AG09309 (cell line): Measurements from ENCODE around the gene SLC25A22.

Experiments used
- DNase-seq: peaks from one replicate; pipeline ENCODE4 v3.0.0-alpha.2; 2010; ENCODE audit warnings: low read depth
- H3K4me3 ChIP-seq: 2 replicates; pipeline ENCODE4 v1.5.1; 2011; ENCODE audit warnings: mild to moderate bottlenecking, low read depth, low read length, moderate library complexity; ENCODE audit not compliant: control insufficient read depth
- CTCF ChIP-seq: IDR thresholded peaks from 2 replicates; pipeline ENCODE4 v1.5.1; 2011; ENCODE audit warnings: mild to moderate bottlenecking, low read depth, low read length, inconsistent platforms; ENCODE audit not compliant: insufficient read depth, control insufficient read depth; ENCODE audit errors: missing control alignments

The SLC25A22 gene

DNA sequence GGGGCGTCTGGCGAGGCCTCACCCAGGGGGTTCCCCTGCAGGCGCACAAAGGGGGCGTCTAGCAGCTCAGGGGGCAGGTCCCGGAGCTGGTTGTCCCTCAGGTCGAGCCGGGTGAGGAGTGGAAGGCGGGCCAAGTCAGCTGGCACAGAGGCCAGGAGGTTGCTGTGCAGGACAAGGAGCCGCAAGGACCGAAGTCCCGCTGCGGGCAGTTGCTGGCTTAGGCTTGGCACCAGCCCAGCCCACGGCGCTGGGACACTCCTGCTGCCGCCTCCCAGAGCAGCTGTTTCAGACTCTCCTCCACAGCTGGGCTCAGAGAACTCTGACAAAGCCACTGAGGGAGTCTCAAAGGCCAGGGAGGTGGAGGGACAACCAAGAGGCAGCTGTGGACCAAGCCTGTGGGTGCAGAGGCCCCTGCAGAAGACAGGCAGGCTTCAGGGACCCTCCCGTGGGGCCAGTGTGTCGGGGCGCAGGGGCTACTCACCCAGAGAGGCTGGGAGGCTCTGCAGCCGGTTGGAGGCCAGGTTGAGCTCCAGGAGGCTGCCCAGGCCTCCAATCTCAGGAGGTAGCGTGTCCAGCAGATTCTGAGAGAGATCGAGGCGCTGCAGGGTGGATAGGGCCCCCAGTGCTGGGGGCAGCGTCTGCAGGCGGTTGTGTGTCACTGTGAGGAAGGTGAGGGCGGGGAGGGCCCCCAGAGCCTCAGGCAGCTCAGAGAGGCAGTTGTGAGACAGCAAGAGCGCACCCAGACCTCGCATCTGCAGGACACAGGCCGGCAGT, 4.8 kb upstream of the SLC25A22 start:
- no peak for TF ChIP-seq CTCF
- DNase-seq = no peak
- H3K4me3 ChIP-seq = no peak overlapping the region; the same call in 1 of the 2 replicates

DNA sequence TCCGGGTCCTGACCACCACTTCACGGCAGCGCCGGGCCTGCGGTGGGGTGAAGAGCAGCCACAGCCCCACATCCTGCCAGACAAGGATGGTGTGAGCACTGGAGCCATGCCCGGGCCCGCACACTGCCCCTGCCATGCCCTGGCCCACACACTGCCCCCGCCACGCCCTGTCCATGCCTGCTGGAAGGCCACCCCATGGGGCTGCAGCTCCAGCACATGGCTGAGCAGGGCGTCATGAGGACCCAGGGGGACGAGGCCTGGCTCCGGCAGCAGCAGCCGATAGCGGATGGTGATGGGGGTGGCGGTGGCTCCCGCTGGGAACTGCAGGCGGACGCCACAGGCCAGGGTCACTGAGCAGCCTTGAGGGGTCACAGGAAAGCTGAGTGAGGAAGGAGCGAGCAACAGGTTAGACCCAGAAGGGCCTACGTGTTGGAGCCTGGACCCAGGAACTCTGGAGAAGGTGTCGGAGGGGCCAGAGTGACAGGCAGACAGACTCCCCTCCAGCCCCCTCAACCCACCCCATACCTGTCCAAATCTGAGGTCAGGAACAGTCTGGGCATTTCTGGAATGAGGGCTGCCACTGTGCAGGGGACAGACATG, 4.0 kb upstream of the SLC25A22 start:
- DNase-seq = no peak
- no peak for TF ChIP-seq CTCF
- no peak overlapping the region for H3K4me3 ChIP-seq

- H3K4me3 ChIP-seq = no peak overlapping the region
- no peak for TF ChIP-seq CTCF
- no peak for DNase-seq
These were observed 3.2 kb upstream of the SLC25A22 start for GRCh38 chr11:801097-801780.

DNA sequence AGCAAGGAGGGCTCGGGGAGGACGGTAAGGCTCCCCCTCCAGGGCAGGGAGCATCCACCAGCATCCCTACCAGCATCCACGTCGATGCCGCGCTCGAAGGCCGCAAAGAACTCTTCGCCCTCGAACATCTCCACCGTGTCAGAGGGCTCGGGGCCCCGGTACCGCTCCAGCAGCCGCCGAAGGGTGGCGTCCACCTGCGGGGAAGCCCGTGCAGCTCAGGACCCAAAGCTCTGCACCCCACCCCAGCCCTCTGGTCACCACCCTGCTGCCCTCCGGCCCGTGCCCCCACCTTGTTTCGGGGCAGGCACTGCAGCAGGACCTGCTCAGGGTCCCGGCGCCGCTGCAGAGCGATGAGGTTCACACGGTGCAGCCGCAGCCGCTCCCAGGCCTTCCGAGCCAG, 2.4 kb upstream of the SLC25A22 start:
- DNase-seq = no peak
- TF ChIP-seq CTCF = no peak
- H3K4me3 ChIP-seq = no peak overlapping the region

DNA sequence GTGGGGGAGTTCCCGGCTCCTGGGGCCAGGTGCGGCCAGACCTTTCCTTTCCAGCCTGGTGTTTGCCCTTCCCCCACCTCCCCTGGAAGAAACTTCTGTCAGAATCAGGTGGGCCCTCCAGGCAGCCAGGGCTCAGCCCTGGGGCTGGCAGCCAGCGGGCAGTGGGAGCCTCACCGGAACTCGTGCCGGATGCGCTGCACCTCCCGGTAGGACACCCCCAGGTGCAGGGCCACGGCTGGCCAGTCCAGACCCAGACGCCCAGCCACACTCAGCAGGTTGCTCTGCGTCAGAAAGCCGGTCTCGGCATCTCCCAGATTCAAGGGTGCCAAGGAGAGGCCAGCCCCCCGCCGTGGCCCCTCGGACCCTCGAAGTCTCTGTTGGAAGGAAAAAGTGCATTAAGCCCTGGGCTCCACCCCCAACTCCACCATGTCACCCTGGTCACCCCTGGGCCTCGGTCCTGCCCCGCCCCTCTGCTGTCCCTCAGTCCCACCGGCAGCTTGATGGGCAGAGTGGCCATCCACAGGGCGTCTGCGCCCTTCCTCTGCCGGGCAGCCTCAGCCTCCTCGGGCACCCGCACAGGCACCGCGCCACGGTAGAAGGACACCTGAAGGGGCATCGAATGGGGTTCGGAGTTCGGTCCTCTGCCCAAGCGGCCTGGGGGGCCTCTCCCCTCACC, 1.7 kb upstream of the SLC25A22 start:
- no peak for DNase-seq
- H3K4me3 ChIP-seq = no peak overlapping the region
- no peak for TF ChIP-seq CTCF

DNA sequence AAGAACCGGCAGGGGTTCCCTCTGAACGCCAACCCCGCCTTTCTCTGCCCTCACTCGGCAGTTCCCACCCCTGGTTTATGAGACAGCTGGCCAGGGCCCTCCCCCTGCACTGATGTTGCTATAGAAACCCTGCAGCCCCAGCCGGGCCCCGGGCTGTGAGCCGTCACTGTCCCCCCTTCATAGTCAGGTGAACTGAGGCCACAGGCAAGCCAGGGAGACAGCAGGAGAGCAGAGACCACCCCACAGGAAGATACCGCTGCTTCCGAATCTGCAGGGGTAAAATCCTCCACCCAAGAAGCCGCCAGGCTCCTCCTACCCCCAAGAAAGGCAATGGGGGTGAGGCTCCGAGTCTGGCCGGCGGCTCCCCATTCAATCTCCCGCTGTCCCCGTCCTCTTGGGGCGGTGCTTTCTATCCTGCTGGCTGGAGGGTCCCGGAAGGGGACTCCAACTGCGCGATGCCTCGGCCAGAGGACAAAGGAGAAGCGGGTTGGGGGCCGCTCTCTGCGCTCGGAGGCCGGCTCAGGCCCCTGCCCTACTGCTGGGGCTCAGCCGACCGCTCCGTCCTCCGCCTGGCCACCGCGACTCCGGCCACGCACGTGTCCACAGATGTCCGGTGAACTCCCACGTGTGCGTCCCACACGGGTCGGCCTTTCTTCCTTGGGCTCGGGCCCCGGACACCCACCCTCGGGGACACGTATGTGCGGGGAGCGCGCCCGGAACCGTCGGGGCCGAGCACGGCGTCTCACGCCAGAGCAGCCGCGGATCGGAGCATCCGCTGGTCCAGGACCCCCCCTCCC, 587 bp downstream of the SLC25A22 start:
- TF ChIP-seq CTCF = no peak
- no peak for DNase-seq
- H3K4me3 ChIP-seq = peak overlapping the region; percentile 77
